SU-DHL-6 (cell line): ENCODE measurements around the gene PNMA5.

Source experiments
- H2AFZ ChIP-seq: fragments of 200-600 bp; sonication (generic); 2 replicates; pipeline ENCODE4 v1.6.1; 2014; ENCODE audit warnings: low read depth, mild to moderate bottlenecking, moderate library complexity, mixed read lengths, antibody characterized with exemption, low read length; ENCODE audit not compliant: severe bottlenecking
- H3F3A ChIP-seq: fragments of 200-600 bp; shearing (Covaris generic); 2 replicates; pipeline ENCODE4 v1.6.0; 2016; ENCODE audit warnings: antibody characterized with exemption, mild to moderate bottlenecking; ENCODE audit not compliant: insufficient read depth
- H3K27ac ChIP-seq: fragments of 200-600 bp; sonication (generic); 2 replicates; pipeline ENCODE4 v1.5.1; 2016; ENCODE audit warnings: low read depth, mild to moderate bottlenecking, low read length, moderate library complexity, mixed read lengths
- H3K27me3 ChIP-seq: fragments of 200-600 bp; sonication (generic), shearing (Covaris generic); 2 replicates; pipeline ENCODE4 v1.6.0; 2014; ENCODE audit warnings: mild to moderate bottlenecking, low read length
- H3K36me3 ChIP-seq: fragments of 200-600 bp; sonication (generic); 2 replicates; pipeline ENCODE4 v1.6.1; 2014; ENCODE audit warnings: mild to moderate bottlenecking, low read length, mixed read lengths
- H3K4me2 ChIP-seq: fragments of 300-600, 200-600 bp; shearing (Covaris generic), sonication (generic); 2 replicates; pipeline ENCODE4 v1.6.0; 2014; ENCODE audit warnings: low read length, low read depth, mild to moderate bottlenecking; ENCODE audit not compliant: poor library complexity, severe bottlenecking
- H3K4me3 ChIP-seq: fragments of 200-600 bp; sonication (generic); 2 replicates; pipeline ENCODE4 v1.5.1; 2014; ENCODE audit warnings: antibody characterized with exemption, low read length, mild to moderate bottlenecking, mixed read lengths; ENCODE audit not compliant: insufficient read depth, poor library complexity, severe bottlenecking
- H3K79me2 ChIP-seq: fragments of 200-600 bp; sonication (generic); 2 replicates; pipeline ENCODE4 v1.6.1; 2014; ENCODE audit warnings: mild to moderate bottlenecking, low read length, moderate library complexity; ENCODE audit not compliant: insufficient read depth
- H3K9ac ChIP-seq: fragments of 200-600 bp; sonication (generic); 2 replicates; pipeline ENCODE4 v1.7.0; 2014; ENCODE audit warnings: mild to moderate bottlenecking, low read length
- H3K9me2 ChIP-seq: fragments of 200-600 bp; sonication (generic); replicated peaks from 2 replicates; pipeline ENCODE4 v1.6.1; 2014; ENCODE audit warnings: low read length; ENCODE audit not compliant: insufficient read depth
- H3K9me3 ChIP-seq: fragments of 200-600 bp; sonication (generic); 2 replicates; pipeline ENCODE4 v1.6.1; 2014; ENCODE audit warnings: low read length, mixed read lengths; ENCODE audit not compliant: insufficient read depth
- H4K20me1 ChIP-seq: fragments of 200-600 bp; sonication (generic); 2 replicates; pipeline ENCODE4 v1.6.1; 2014; ENCODE audit warnings: low read depth, mild to moderate bottlenecking, antibody characterized with exemption, low read length, moderate library complexity, mixed read lengths
- CTCF ChIP-seq: fragments of 200-600 bp; sonication (generic); IDR thresholded peaks from one replicate; pipeline ENCODE4 v1.5.1; 2017; ENCODE audit warnings: antibody characterized with exemption, mild to moderate bottlenecking, low read length, moderate library complexity; ENCODE audit not compliant: insufficient read depth, poor library complexity, severe bottlenecking
- EZH2phosphoT487 ChIP-seq: fragments of 200-600 bp; sonication (generic), shearing (Covaris generic); conservative IDR thresholded peaks from 2 replicates; pipeline ENCODE4 v1.6.1; 2018; ENCODE audit warnings: mild to moderate bottlenecking, antibody characterized with exemption, low read length, moderate library complexity, mixed read lengths

PNMA5 gene

DNA sequence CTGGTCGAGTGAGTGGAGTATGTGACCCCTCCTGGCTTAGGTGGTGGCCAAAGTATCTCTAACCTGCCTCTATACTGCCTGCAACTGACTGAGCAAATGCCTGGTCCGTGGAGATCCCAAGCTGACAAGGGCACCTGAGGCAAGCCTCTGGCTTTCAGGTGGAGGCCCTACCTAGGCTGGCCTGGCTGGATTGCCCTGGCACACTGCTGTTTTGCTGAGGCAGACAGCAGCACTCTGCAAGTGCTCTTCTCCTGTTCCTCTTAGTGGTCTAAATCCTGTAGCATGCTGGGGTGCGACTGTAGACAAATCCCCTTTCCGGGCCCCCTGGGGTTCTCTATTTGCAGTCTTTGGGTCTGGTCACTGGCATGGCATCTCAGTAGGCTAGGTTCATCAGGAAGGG, 44.8 kb downstream of the PNMA5 start:
- Histone ChIP-seq H3K27ac (no peak overlapping the region), H3K4me2 (no peak overlapping the region), H3K79me2 (no peaks in the 10 kb centered on the region), H3K36me3 (no peaks in the 10 kb centered on the region), H3K4me3 (no peak overlapping the region), H3K9ac (no peak overlapping the region), H3K9me2 (no peaks in the 10 kb centered on the region), H3K9me3 (no peaks in the 10 kb centered on the region), H3K27me3 (no peaks in the 10 kb centered on the region), H4K20me1 (no peaks in the 10 kb centered on the region), H2AFZ (no peak overlapping the region), H3F3A (no peaks in the 10 kb centered on the region)
- TF ChIP-seq EZH2phosphoT487 (no peak), CTCF (no peak)

- Histone ChIP-seq H4K20me1 (no peaks in the 10 kb centered on the region), H3K79me2 (no peaks in the 10 kb centered on the region), H3K36me3 (no peaks in the 10 kb centered on the region), H3K9me2 (no peaks in the 10 kb centered on the region), H3K4me3 (no peak overlapping the region), H3K9ac (no peak overlapping the region), H3K27me3 (no peaks in the 10 kb centered on the region), H3K4me2 (no peak overlapping the region), H3K9me3 (no peaks in the 10 kb centered on the region), H3K27ac (no peak overlapping the region), H3F3A (no peaks in the 10 kb centered on the region), H2AFZ (no peak overlapping the region)
- TF ChIP-seq EZH2phosphoT487 = no peak
- no peak for TF ChIP-seq CTCF
Observed at GRCh38 chrX:152946681-152947080, 47.2 kb downstream of the PNMA5 start.

DNA sequence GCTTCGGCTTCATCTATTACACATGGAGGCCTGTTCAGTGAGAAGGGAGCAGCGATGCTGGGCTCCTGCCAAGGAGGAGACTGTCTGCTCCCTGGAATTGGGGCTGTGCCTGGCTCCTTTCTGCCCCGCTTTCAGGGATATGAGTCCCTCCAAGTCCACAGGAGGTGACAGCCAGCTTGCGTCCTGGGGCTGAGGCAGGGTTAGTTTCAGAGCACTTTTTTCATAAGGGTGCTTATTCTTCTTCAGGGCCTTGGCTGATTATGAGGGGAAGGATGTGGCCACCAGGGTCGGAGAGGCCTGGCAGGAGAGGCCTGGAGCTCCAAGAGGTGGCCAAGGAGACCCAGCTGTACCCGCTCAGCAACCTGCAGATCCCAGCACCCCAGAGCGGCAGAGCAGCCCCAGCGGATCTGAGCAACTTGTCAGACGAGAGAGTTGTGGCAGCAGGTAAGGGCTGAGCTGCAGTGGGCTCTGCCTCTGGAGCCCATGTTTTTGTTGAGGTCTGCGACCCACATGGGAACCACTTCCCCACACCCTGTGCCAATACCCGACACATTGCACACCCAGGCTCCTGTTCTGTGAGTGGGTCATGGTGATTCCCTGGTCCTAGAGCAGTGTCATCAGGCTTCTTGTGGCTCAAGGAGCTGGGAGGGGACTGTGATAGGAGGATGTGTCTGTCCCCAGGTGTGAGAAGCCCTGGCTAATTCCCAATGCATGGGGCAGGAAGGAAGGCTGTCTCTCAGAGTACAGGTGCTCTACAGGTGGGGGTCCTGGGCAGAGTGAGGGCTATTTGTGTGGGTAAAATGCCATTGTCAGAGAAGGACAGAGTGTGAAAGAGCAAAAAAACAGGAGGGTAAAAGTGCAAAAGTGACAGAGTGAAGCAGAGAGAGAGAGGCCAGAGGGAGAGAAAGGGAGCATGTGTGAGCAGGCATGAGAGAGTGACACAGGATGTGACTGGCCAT, 48.6 kb downstream of the PNMA5 start:
- TF ChIP-seq EZH2phosphoT487 (no peak), CTCF (no peak)
- H4K20me1 ChIP-seq = no peaks in the 10 kb centered on the region
- H3K36me3 ChIP-seq = no peaks in the 10 kb centered on the region
- no peak overlapping the region for H3K27ac ChIP-seq
- H3K9ac ChIP-seq = no peak overlapping the region
- H3K9me3 ChIP-seq = no peaks in the 10 kb centered on the region
- H3K9me2 ChIP-seq = no peaks in the 10 kb centered on the region
- no peaks in the 10 kb centered on the region for H3K79me2 ChIP-seq
- no peaks in the 10 kb centered on the region for H3F3A ChIP-seq
- no peak overlapping the region for H2AFZ ChIP-seq
- no peaks in the 10 kb centered on the region for H3K27me3 ChIP-seq
- no peak overlapping the region for H3K4me3 ChIP-seq
- no peak overlapping the region for H3K4me2 ChIP-seq
